ENCODE measurements around the gene CWF19L1. TPM values are rescaled to one million over a fixed set of nuclear protein-coding genes. Genes with fewer than 3 reads are reported as not detected.

CWF19L1 gene
- total and polyA plus RNA-seq, 2 experiments from 2014 or later = 15.8 to 34.4 TPM

DNA sequence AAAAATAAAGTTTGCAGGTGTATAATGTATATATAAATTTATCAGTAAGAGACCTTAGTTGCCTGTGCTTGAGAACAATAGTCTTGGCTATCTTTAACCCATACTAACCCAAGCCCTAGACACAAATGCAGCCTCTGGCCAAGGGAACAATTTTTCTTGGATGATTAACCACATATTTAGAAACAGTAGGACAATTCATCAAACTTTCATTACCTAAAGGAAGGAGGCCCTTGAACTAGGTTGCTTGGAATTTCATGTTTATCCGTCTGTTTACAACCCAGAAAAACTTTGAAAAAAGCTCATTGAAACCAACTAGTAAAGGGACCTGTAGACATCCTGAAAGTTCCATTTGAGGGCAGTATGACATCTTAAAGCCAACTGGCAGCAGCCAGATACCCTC is 72.7 kb downstream of the CWF19L1 start (continued):
- TF ChIP-seq, protein P1, sequence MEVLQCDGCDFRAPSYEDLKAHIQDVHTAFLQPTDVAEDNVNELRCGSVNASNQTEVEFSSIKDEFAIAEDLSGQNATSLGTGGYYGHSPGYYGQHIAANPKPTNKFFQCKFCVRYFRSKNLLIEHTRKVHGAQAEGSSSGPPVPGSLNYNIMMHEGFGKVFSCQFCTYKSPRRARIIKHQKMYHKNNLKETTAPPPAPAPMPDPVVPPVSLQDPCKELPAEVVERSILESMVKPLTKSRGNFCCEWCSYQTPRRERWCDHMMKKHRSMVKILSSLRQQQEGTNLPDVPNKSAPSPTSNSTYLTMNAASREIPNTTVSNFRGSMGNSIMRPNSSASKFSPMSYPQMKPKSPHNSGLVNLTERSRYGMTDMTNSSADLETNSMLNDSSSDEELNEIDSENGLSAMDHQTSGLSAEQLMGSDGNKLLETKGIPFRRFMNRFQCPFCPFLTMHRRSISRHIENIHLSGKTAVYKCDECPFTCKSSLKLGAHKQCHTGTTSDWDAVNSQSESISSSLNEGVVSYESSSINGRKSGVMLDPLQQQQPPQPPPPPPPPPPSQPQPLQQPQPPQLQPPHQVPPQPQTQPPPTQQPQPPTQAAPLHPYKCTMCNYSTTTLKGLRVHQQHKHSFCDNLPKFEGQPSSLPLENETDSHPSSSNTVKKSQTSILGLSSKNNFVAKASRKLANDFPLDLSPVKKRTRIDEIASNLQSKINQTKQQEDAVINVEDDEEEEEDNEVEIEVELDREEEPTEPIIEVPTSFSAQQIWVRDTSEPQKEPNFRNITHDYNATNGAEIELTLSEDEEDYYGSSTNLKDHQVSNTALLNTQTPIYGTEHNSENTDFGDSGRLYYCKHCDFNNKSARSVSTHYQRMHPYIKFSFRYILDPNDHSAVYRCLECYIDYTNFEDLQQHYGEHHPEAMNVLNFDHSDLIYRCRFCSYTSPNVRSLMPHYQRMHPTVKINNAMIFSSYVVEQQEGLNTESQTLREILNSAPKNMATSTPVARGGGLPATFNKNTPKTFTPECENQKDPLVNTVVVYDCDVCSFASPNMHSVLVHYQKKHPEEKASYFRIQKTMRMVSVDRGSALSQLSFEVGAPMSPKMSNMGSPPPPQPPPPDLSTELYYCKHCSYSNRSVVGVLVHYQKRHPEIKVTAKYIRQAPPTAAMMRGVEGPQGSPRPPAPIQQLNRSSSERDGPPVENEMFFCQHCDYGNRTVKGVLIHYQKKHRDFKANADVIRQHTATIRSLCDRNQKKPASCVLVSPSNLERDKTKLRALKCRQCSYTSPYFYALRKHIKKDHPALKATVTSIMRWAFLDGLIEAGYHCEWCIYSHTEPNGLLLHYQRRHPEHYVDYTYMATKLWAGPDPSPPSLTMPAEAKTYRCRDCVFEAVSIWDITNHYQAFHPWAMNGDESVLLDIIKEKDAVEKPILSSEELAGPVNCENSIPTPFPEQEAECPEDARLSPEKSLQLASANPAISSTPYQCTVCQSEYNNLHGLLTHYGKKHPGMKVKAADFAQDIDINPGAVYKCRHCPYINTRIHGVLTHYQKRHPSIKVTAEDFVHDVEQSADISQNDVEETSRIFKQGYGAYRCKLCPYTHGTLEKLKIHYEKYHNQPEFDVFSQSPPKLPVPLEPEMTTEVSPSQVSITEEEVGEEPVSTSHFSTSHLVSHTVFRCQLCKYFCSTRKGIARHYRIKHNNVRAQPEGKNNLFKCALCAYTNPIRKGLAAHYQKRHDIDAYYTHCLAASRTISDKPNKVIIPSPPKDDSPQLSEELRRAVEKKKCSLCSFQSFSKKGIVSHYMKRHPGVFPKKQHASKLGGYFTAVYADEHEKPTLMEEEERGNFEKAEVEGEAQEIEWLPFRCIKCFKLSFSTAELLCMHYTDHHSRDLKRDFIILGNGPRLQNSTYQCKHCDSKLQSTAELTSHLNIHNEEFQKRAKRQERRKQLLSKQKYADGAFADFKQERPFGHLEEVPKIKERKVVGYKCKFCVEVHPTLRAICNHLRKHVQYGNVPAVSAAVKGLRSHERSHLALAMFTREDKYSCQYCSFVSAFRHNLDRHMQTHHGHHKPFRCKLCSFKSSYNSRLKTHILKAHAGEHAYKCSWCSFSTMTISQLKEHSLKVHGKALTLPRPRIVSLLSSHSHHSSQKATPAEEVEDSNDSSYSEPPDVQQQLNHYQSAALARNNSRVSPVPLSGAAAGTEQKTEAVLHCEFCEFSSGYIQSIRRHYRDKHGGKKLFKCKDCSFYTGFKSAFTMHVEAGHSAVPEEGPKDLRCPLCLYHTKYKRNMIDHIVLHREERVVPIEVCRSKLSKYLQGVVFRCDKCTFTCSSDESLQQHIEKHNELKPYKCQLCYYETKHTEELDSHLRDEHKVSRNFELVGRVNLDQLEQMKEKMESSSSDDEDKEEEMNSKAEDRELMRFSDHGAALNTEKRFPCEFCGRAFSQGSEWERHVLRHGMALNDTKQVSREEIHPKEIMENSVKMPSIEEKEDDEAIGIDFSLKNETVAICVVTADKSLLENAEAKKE (CRISPR knock-in tag; IDR thresholded peaks at IDR 0.05) = no peak
- TF ChIP-seq POLR2AphosphoS5 (IDR thresholded peaks at IDR 0.05; ENCODE audit: low read depth) = no peak
- TF ChIP-seq ZNF114 (CRISPR knock-in tag; IDR thresholded peaks at IDR 0.05) = no peak

DNA sequence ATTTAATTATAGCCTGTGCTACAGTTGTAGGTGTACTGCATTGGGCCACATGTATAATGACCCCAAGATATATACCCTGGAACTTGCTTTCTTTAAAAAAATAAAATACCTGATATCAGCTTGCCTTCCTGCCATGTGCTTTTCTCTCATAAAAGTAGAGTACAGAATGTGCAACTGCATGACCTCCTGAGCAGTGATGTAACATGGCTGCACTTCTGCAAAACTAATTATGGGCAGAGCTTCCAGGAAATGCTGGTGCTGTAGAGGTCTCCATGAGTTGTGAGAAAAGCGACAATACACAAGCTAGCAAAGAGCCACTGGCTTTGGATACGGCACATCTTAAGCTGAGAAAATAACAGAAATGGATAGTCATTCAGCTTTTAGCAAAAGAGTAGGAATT is 75.1 kb downstream of the CWF19L1 start:
- Histone ChIP-seq H3K79me2 (replicated peaks; ENCODE audit: insufficient read depth) (peaks cover 12% of the 10 kb centered on the region), H3K36me3 (ENCODE audit: insufficient read depth) (peaks cover 26% of the 10 kb centered on the region), H3K9me2 (ENCODE audit: insufficient read depth) (no peaks in the 10 kb centered on the region), H4K20me1 (replicated peaks; ENCODE audit: insufficient read depth) (peaks cover 8% of the 10 kb centered on the region), H3K4me1 (ENCODE audit: insufficient read depth) (no peaks in the 10 kb centered on the region), H2AFZ (no peak overlapping the region), H3F3A (replicated peaks; ENCODE audit: low read depth) (0 out of 2 replicates have a peak, but pooled peaks cover 3% of the 10 kb centered on the region), H3K27me3 (ENCODE audit: insufficient read depth) (no peaks in the 10 kb centered on the region), H3K4me3 (no peak overlapping the region), H3K27ac (ENCODE audit: low read depth) (no peak overlapping the region), H3K4me2 (no peak overlapping the region)
- Mint-ChIP-seq H3K36me3 (ENCODE audit: low read depth) (peaks cover 34% of the 10 kb centered on the region; the same call in 2 of the 3 replicates), H3K4me1 (no peaks in the 10 kb centered on the region), H3K27ac (no peak overlapping the region), H3K9me3 (no peaks in the 10 kb centered on the region), H3K27me3 (ENCODE audit: insufficient read depth, low read depth, poor library complexity) (no peaks in the 10 kb centered on the region), H3K4me3 (no peak overlapping the region)
- DNase-seq (ENCODE audit: low spot score) = no peak
- no peak for ATAC-seq
- TF ChIP-seq POLR2AphosphoS5 (IDR thresholded peaks at IDR 0.05; ENCODE audit: low read depth) = no peak
- no peak for TF ChIP-seq ZNF114 (CRISPR knock-in tag; IDR thresholded peaks at IDR 0.05)
- TF ChIP-seq EZH2 (IDR thresholded peaks at IDR 0.05; ENCODE audit: low read depth, unreplicated experiment) = no peak
- no peak for TF ChIP-seq STAT1 (IDR thresholded peaks at IDR 0.05; ENCODE audit: unreplicated experiment)
- TF ChIP-seq, protein P2, sequence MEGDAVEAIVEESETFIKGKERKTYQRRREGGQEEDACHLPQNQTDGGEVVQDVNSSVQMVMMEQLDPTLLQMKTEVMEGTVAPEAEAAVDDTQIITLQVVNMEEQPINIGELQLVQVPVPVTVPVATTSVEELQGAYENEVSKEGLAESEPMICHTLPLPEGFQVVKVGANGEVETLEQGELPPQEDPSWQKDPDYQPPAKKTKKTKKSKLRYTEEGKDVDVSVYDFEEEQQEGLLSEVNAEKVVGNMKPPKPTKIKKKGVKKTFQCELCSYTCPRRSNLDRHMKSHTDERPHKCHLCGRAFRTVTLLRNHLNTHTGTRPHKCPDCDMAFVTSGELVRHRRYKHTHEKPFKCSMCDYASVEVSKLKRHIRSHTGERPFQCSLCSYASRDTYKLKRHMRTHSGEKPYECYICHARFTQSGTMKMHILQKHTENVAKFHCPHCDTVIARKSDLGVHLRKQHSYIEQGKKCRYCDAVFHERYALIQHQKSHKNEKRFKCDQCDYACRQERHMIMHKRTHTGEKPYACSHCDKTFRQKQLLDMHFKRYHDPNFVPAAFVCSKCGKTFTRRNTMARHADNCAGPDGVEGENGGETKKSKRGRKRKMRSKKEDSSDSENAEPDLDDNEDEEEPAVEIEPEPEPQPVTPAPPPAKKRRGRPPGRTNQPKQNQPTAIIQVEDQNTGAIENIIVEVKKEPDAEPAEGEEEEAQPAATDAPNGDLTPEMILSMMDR (conservative IDR thresholded peaks at IDR 0.05; ENCODE audit: low read depth in 2 of 2) = no peak
- no peak for TF ChIP-seq CREB1 (CRISPR knock-in tag; IDR thresholded peaks at IDR 0.05; ENCODE audit: low read depth)
- TF ChIP-seq, protein P1 (CRISPR knock-in tag; IDR thresholded peaks at IDR 0.05) = no peak
- no peak for TF ChIP-seq JUNB (IDR thresholded peaks at IDR 0.05; ENCODE audit: unreplicated experiment)
